K562 (cell line): Measurements from ENCODE around the gene ZFY.

Experiments used
- CTCF ChIP-seq, 3 experiments: IDR thresholded peaks in 2 of 3; conservative IDR thresholded peaks in 1 of 3; 2 replicates each; pipeline ENCODE4 v1.5.1; 2011 to 2012; ENCODE audit warnings: low read length in 3 of 3, mild to moderate bottlenecking in 3 of 3, control low read depth in 2 of 3, improper control_type of control experiment in 1 of 3, inconsistent platforms in 1 of 3, low read depth in 1 of 3, mixed read lengths in 1 of 3, moderate library complexity in 1 of 3; ENCODE audit not compliant: insufficient read depth in 2 of 3
- MTF1 ChIP-seq: fragments of 250-450 bp; sonication (Bioruptor Pico); IDR thresholded peaks from 2 replicates; pipeline ENCODE4 v1.9.0; 2021; ENCODE audit warnings: moderate library complexity, mild to moderate bottlenecking, inconsistent platforms, borderline replicate concordance
- POLR2AphosphoS5 ChIP-seq: IDR thresholded peaks from 2 replicates; pipeline ENCODE4 v1.6.1; 2011; ENCODE audit warnings: mild to moderate bottlenecking, low read depth, low read length, moderate library complexity; ENCODE audit not compliant: control insufficient read depth, insufficient read depth
- SIN3A ChIP-seq, 2 experiments: fragments of 150-350 bp in 1 of 2; IDR thresholded peaks; 2 replicates each; pipeline ENCODE4 v1.6.1; 2011 to 2016; ENCODE audit warnings: borderline replicate concordance in 2 of 2, low read depth in 2 of 2, low read length in 2 of 2, mild to moderate bottlenecking in 2 of 2, moderate library complexity in 2 of 2; ENCODE audit not compliant: control insufficient read depth in 1 of 2
- TF ChIP-seq, protein P1 (sequence below), 2 experiments: IDR thresholded peaks; 2 replicates each; pipeline ENCODE4 v1.6.1; 2012; ENCODE audit warnings: improper control_type of control experiment in 2 of 2, low read depth in 2 of 2, low read length in 2 of 2, borderline replicate concordance in 1 of 2

DNA sequence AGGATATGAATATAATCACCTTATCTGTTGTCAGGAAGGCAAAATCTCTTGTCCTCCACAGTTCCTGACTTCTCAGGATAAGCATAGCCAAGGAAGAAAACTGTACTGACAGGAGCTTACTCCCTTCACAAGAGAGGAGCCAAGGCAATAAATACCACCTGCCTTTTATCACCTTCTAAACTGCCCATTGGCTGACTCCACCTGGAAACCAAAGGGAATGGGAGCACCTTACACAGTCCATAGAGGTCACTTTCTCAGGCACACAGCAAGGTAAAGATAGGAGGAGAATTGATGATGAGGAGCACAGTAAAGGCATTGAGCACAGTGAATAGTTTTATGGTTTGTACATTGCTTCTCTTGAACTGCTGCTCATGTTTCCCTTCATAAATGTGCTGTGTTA, 72.8 kb downstream of the ZFY start:
- TF ChIP-seq SIN3A (IDR thresholded peaks at IDR 0.05; ENCODE audit: borderline replicate concordance in 2 of 2, control insufficient read depth in 1 of 2, low read depth in 2 of 2, low read length in 2 of 2), result no peak
- TF ChIP-seq, protein P1, sequence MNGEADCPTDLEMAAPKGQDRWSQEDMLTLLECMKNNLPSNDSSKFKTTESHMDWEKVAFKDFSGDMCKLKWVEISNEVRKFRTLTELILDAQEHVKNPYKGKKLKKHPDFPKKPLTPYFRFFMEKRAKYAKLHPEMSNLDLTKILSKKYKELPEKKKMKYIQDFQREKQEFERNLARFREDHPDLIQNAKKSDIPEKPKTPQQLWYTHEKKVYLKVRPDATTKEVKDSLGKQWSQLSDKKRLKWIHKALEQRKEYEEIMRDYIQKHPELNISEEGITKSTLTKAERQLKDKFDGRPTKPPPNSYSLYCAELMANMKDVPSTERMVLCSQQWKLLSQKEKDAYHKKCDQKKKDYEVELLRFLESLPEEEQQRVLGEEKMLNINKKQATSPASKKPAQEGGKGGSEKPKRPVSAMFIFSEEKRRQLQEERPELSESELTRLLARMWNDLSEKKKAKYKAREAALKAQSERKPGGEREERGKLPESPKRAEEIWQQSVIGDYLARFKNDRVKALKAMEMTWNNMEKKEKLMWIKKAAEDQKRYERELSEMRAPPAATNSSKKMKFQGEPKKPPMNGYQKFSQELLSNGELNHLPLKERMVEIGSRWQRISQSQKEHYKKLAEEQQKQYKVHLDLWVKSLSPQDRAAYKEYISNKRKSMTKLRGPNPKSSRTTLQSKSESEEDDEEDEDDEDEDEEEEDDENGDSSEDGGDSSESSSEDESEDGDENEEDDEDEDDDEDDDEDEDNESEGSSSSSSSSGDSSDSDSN (IDR thresholded peaks at IDR 0.05; ENCODE audit: borderline replicate concordance in 1 of 2, low read depth in 2 of 2, low read length in 2 of 2), result no peak
- no peak for TF ChIP-seq MTF1 (CRISPR knock-in tag)
- no peak for TF ChIP-seq POLR2AphosphoS5
- no peak for TF ChIP-seq CTCF (IDR thresholded peaks at IDR 0.05 in 2 of 3, conservative IDR thresholded peaks at IDR 0.05 in 1 of 3; ENCODE audit: insufficient read depth in 2 of 3, low read depth in 1 of 3, low read length in 3 of 3)
